Natural killer cell treated with Interleukin-12 subunit alpha and Interleukin-12 subunit beta and Interleukin-15 and Interleukin-18, amount 100 ng/mL, for 72 hours (primary cell): ENCODE data around the gene MAIP1. TPM values are rescaled to one million over a fixed set of nuclear protein-coding genes. Genes with fewer than 3 reads are reported as not detected.

Source experiments
- ATAC-seq, 2 donors: fragments of 150-1000 bp; cut with Tn5 transposase in 1 of 2; sonication (Bioruptor Pico), chemical (Tn5 transposase) in 1 of 2; 2 replicates each; pipeline ENCODE4 v1.10.0; 2021
- DNase-seq: peaks from one replicate; pipeline ENCODE4 v3.0.0; 2022; ENCODE audit warnings: low spot score
- H3K27ac Mint-ChIP-seq, 2 donors: 1 replicate in 1 of 2; 2 replicates in 1 of 2; pipeline ENCODE4 v1.8.0; 2022; ENCODE audit warnings: mixed read lengths in 2 of 2, mild to moderate bottlenecking in 1 of 2, moderate library complexity in 1 of 2
- H3K27me3 Mint-ChIP-seq, 2 donors: 1 replicate in 1 of 2; 2 replicates in 1 of 2; pipeline ENCODE4 v1.8.0; 2022; ENCODE audit warnings: mixed read lengths in 2 of 2
- H3K36me3 Mint-ChIP-seq: one replicate; pipeline ENCODE4 v1.8.0; 2022; ENCODE audit warnings: mixed read lengths
- H3K4me1 Mint-ChIP-seq, 2 donors: 1 replicate in 1 of 2; 2 replicates in 1 of 2; pipeline ENCODE4 v1.8.0; 2022; ENCODE audit warnings: low read depth in 2 of 2, mixed read lengths in 2 of 2, mild to moderate bottlenecking in 1 of 2
- H3K4me3 Mint-ChIP-seq: one replicate; pipeline ENCODE4 v1.8.0; 2022; ENCODE audit warnings: mixed read lengths
- H3K9me3 Mint-ChIP-seq: 2 replicates; pipeline ENCODE4 v1.8.0; 2022; ENCODE audit warnings: mixed read lengths
- total RNA-seq, 2 donors: library from RNA; stranded (reverse); gene quantifications; one replicate each; pipeline ENCODE4 v1.2.3, GENCODE V29; 2022

The MAIP1 gene
- total RNA-seq, 2 donors from 2014 or later, result 21.8 to 33.8 TPM

- Mint-ChIP-seq H3K36me3 (peaks cover 6% of the 10 kb centered on the region), H3K27me3 (no peaks in the 10 kb centered on the region), H3K27ac (peak overlapping the region in 1 of 2 donors; percentile 15), H3K9me3 (no peaks in the 10 kb centered on the region), H3K4me3 (no peak overlapping the region), H3K4me1 (peaks cover 0 to 5% of the 10 kb centered on the region in 2 donors)
- DNase-seq, result no peak
- no peak for ATAC-seq
Measured at GRCh38 chr2:199928626-199929025, 26.8 kb upstream of the MAIP1 start.

- Mint-ChIP-seq H3K4me3 (no peak overlapping the region), H3K9me3 (no peaks in the 10 kb centered on the region), H3K4me1 (peaks cover 0 to 5% of the 10 kb centered on the region in 2 donors), H3K27me3 (no peaks in the 10 kb centered on the region), H3K36me3 (peaks cover 6% of the 10 kb centered on the region), H3K27ac (peak overlapping the region in 1 of 2 donors; percentile 15)
- ATAC-seq (no peak), DNase-seq (no peak)
Measured at GRCh38 chr2:199929262-199929661, 26.1 kb upstream of the MAIP1 start.

GRCh38 chr2:199932312-199932855 lies 23.0 kb upstream of the MAIP1 start:
- H3K4me3 Mint-ChIP-seq, result no peak overlapping the region
- no peak overlapping the region for H3K27ac Mint-ChIP-seq
- no peaks in the 10 kb centered on the region for H3K27me3 Mint-ChIP-seq
- DNase-seq (no peak), ATAC-seq (no peak)
- H3K36me3 Mint-ChIP-seq, result no peaks in the 10 kb centered on the region
- no peaks in the 10 kb centered on the region for H3K9me3 Mint-ChIP-seq
- no peaks in the 10 kb centered on the region for H3K4me1 Mint-ChIP-seq

GRCh38 chr2:199933466-199933865 lies 21.9 kb upstream of the MAIP1 start:
- DNase-seq, result no peak
- no peak overlapping the region for H3K27ac Mint-ChIP-seq

GRCh38 chr2:199936554-199936953 lies 18.8 kb upstream of the MAIP1 start:
- Mint-ChIP-seq H3K4me1 (no peaks in the 10 kb centered on the region), H3K9me3 (no peaks in the 10 kb centered on the region), H3K36me3 (peaks cover 9% of the 10 kb centered on the region), H3K27ac (no peak overlapping the region), H3K27me3 (no peaks in the 10 kb centered on the region), H3K4me3 (no peak overlapping the region)
- DNase-seq (no peak), ATAC-seq (no peak)

More at GRCh38 chr2:199933466-199933865, 21.9 kb upstream of the MAIP1 start:
- Mint-ChIP-seq H3K4me1 (no peaks in the 10 kb centered on the region), H3K9me3 (no peaks in the 10 kb centered on the region), H3K27me3 (no peaks in the 10 kb centered on the region), H3K4me3 (no peak overlapping the region), H3K36me3 (peaks cover under 1% of the 10 kb centered on the region)
- no peak for ATAC-seq

GRCh38 chr2:199940373-199940772 lies 15.0 kb upstream of the MAIP1 start:
- Mint-ChIP-seq H3K4me1 (peaks cover 5 to 9% of the 10 kb centered on the region in 2 donors), H3K9me3 (no peaks in the 10 kb centered on the region), H3K36me3 (peaks cover 15% of the 10 kb centered on the region), H3K27ac (no peak overlapping the region), H3K4me3 (no peak overlapping the region), H3K27me3 (no peaks in the 10 kb centered on the region)
- ATAC-seq, result no peak
- no peak for DNase-seq

- no peak overlapping the region for H3K27ac Mint-ChIP-seq
- H3K36me3 Mint-ChIP-seq, result peaks cover 24% of the 10 kb centered on the region
- ATAC-seq, result no peak
- no peak overlapping the region for H3K4me3 Mint-ChIP-seq
- H3K4me1 Mint-ChIP-seq, result peaks cover 9 to 11% of the 10 kb centered on the region in 2 donors
- DNase-seq, result no peak
- no peaks in the 10 kb centered on the region for H3K9me3 Mint-ChIP-seq
- H3K27me3 Mint-ChIP-seq, result no peaks in the 10 kb centered on the region
Measured at GRCh38 chr2:199943373-199943772, 12.0 kb upstream of the MAIP1 start.

- Mint-ChIP-seq H3K9me3 (no peaks in the 10 kb centered on the region), H3K27me3 (no peaks in the 10 kb centered on the region), H3K4me3 (no peak overlapping the region), H3K4me1 (peaks cover 16 to 19% of the 10 kb centered on the region in 2 donors), H3K36me3 (peaks cover 23% of the 10 kb centered on the region), H3K27ac (no peak overlapping the region)
- no peak for DNase-seq
- ATAC-seq, result no peak
Measured at GRCh38 chr2:199946196-199946595, 9.2 kb upstream of the MAIP1 start.

GRCh38 chr2:199946836-199947235 lies 8.5 kb upstream of the MAIP1 start:
- H3K27me3 Mint-ChIP-seq, result no peaks in the 10 kb centered on the region
- H3K27ac Mint-ChIP-seq, result no peak overlapping the region
- peaks cover 19% of the 10 kb centered on the region in 2 donors for H3K4me1 Mint-ChIP-seq
- no peak for DNase-seq
- H3K9me3 Mint-ChIP-seq, result no peaks in the 10 kb centered on the region
- peaks cover 23% of the 10 kb centered on the region for H3K36me3 Mint-ChIP-seq
- no peak for ATAC-seq
- H3K4me3 Mint-ChIP-seq, result no peak overlapping the region

- ATAC-seq (no peak), DNase-seq (no peak)
- H3K36me3 Mint-ChIP-seq, result peaks cover 17% of the 10 kb centered on the region
- no peaks in the 10 kb centered on the region for H3K27me3 Mint-ChIP-seq
- H3K4me3 Mint-ChIP-seq, result peak overlapping the region; percentile 55
- H3K4me1 Mint-ChIP-seq, result peaks cover 19 to 27% of the 10 kb centered on the region in 2 donors
- H3K27ac Mint-ChIP-seq, result peak overlapping the region; percentile 47 to 50
- H3K9me3 Mint-ChIP-seq, result no peaks in the 10 kb centered on the region
Measured at GRCh38 chr2:199950396-199950795, 5.0 kb upstream of the MAIP1 start.

- H3K27ac Mint-ChIP-seq, result peak overlapping the region; percentile 47 to 50
- no peaks in the 10 kb centered on the region for H3K27me3 Mint-ChIP-seq
- DNase-seq (no peak), ATAC-seq (no peak)
- peaks cover 17% of the 10 kb centered on the region for H3K36me3 Mint-ChIP-seq
- H3K4me1 Mint-ChIP-seq, result peaks cover 19 to 26% of the 10 kb centered on the region in 2 donors
- H3K9me3 Mint-ChIP-seq, result no peaks in the 10 kb centered on the region
- peak overlapping the region; percentile 70 for H3K4me3 Mint-ChIP-seq
Measured at GRCh38 chr2:199951023-199951422, 4.4 kb upstream of the MAIP1 start.

GRCh38 chr2:199955007-199955338 lies 409 bp upstream of the MAIP1 start:
- ATAC-seq (peak; percentile 62 to 70), DNase-seq (no peak)
- H3K27me3 Mint-ChIP-seq, result no peaks in the 10 kb centered on the region
- H3K27ac Mint-ChIP-seq, result peak overlapping the region; percentile 94 to 96
- peak overlapping the region; percentile 97 for H3K4me3 Mint-ChIP-seq
- peaks cover 7% of the 10 kb centered on the region for H3K36me3 Mint-ChIP-seq
- no peaks in the 10 kb centered on the region for H3K9me3 Mint-ChIP-seq
- H3K4me1 Mint-ChIP-seq, result peaks cover 39 to 50% of the 10 kb centered on the region in 2 donors

GRCh38 chr2:199956062-199956380 lies 639 bp downstream of the MAIP1 start:
- Mint-ChIP-seq H3K27me3 (no peaks in the 10 kb centered on the region), H3K4me1 (peaks cover 34 to 42% of the 10 kb centered on the region in 2 donors), H3K4me3 (peak overlapping the region; percentile 97), H3K27ac (peak overlapping the region; percentile 94 to 96), H3K9me3 (no peaks in the 10 kb centered on the region), H3K36me3 (no peaks in the 10 kb centered on the region)
- no peak for ATAC-seq
- DNase-seq, result no peak

- peak overlapping the region; percentile 97 for H3K4me3 Mint-ChIP-seq
- peaks cover 13% of the 10 kb centered on the region for H3K36me3 Mint-ChIP-seq
- no peak for ATAC-seq
- H3K27ac Mint-ChIP-seq, result peak overlapping the region in 1 of 2 donors; percentile 21
- H3K4me1 Mint-ChIP-seq, result peaks cover 34 to 47% of the 10 kb centered on the region in 2 donors
- H3K27me3 Mint-ChIP-seq, result no peaks in the 10 kb centered on the region
- DNase-seq, result no peak
- no peaks in the 10 kb centered on the region for H3K9me3 Mint-ChIP-seq
Measured at GRCh38 chr2:199958014-199958413, 2.6 kb downstream of the MAIP1 start.

GRCh38 chr2:199962203-199962602 lies 6.8 kb downstream of the MAIP1 start:
- peak; percentile 67 to 94 for ATAC-seq

More at GRCh38 chr2:199962203-199962602, 6.8 kb downstream of the MAIP1 start:
- DNase-seq, result no peak
- Mint-ChIP-seq H3K36me3 (peaks cover 26% of the 10 kb centered on the region), H3K27ac (peak overlapping the region in 1 of 2 donors; percentile 71), H3K4me1 (peaks cover 21 to 30% of the 10 kb centered on the region in 2 donors), H3K9me3 (no peaks in the 10 kb centered on the region), H3K4me3 (peak overlapping the region; percentile 70), H3K27me3 (no peaks in the 10 kb centered on the region)
